Heart left ventricle (tissue), 16 donors: Measurements from ENCODE around the gene ST3GAL4. TPM values are rescaled to one million over a fixed set of nuclear protein-coding genes. Genes with fewer than 3 reads are reported as not detected.
A peak's percentile ranks its signal among the peaks of the same experiment; 100 is the strongest.

Source experiments
- ATAC-seq, 4 donors: fragments of 200-7000 bp; cut with Tn5 transposase; one replicate each; pipeline ENCODE4 v1.9.1; 2020 to 2022; ENCODE audit warnings: moderate library complexity in 4 of 4, mild to moderate bottlenecking in 3 of 4, moderate number of reproducible peaks in 1 of 4
- DNase-seq, 5 donors: peaks; one replicate each; pipeline ENCODE4 v3.0.0-alpha.2; 2020
- H3K27ac ChIP-seq, 12 donors: fragments of 200-600 bp; sonication (generic) in 4 of 12; one replicate each; pipeline versions ENCODE4 v1.5.0 to v1.8.0; 2016 to 2022; ENCODE audit warnings: mild to moderate bottlenecking in 2 of 12
- H3K27me3 ChIP-seq, 9 donors: fragments of 200-600 bp; sonication (generic) in 2 of 9; one replicate each; pipeline versions ENCODE4 v1.5.1 to v1.8.0; 2016 to 2022; ENCODE audit warnings: mild to moderate bottlenecking in 3 of 9
- H3K36me3 ChIP-seq, 9 donors: fragments of 200-600 bp; sonication (generic) in 2 of 9; one replicate each; pipeline versions ENCODE4 v1.5.0 to v1.8.0; 2018 to 2022; ENCODE audit warnings: mild to moderate bottlenecking in 2 of 9
- H3K4me1 ChIP-seq, 12 donors: fragments of 200-600 bp; sonication (generic) in 4 of 12; one replicate each; pipeline versions ENCODE4 v1.5.0 to v1.8.0; 2016 to 2022; ENCODE audit warnings: mild to moderate bottlenecking in 3 of 12
- H3K4me3 ChIP-seq, 12 donors: fragments of 200-600 bp; sonication (generic) in 4 of 12; one replicate each; pipeline versions ENCODE4 v1.5.0 to v1.8.0; 2017 to 2022; ENCODE audit warnings: mild to moderate bottlenecking in 9 of 12, moderate library complexity in 4 of 12
- H3K9me3 ChIP-seq, 12 donors: fragments of 200-600 bp; sonication (generic) in 4 of 12; one replicate each; pipeline versions ENCODE4 v1.5.0 to v1.8.0; 2016 to 2022; ENCODE audit warnings: mild to moderate bottlenecking in 1 of 12
- POLR2A ChIP-seq, 2 donors: fragments of 450-650 bp; IDR thresholded peaks; one replicate each; pipeline ENCODE4 v1.6.1; 2017; ENCODE audit warnings: antibody characterized with exemption in 2 of 2, mild to moderate bottlenecking in 2 of 2, moderate library complexity in 2 of 2
- WGBS, 4 donors: extraction: QIAGEN DNeasy Blood & Tissue Kit in 2 of 4; methylation state at CpG; one replicate each; pipeline versions ENCODE4 v1.1.5 to v1.1.7; 2013 to 2018; 5-methylcytosine and 5-hydroxymethylcytosine counted together
- intact Hi-C, 10 donors: fragments of 100-400 bp; cut with DNase I; formaldehyde crosslinking; loops; one replicate each; pipeline versions ENCODE4 v1.11.1 to v1.14.2; 2022
- polyA plus RNA-seq, 2 donors: library from polyadenylated mRNA; stranded (reverse); fragments of 200-250 nt; gene quantifications; one replicate each; pipeline ENCODE4 v1.2.3, GENCODE V29; 2013
- total RNA-seq, 9 donors: library from RNA; depleted of rRNA in 2 of 9; stranded (reverse); fragments of >200 nt in 2 of 9; fragmentation: NEBNext Ultra II Directional in 3 of 9; extraction: Animal tissue kit (Norgen Biotek cat#: 25700) in 3 of 9; gene quantifications; one replicate each; pipeline versions ENCODE4 v1.1.0 to v1.2.4, GENCODE V29; 2016 to 2023
- TF ChIP-seq, protein P1 (sequence below), 12 donors: fragments of 200-600 bp; sonication (generic) in 4 of 12; IDR thresholded peaks; one replicate each; pipeline versions ENCODE4 v1.5.0 to v1.8.0; 2018 to 2022; ENCODE audit warnings: antibody characterized with exemption in 12 of 12, mild to moderate bottlenecking in 5 of 12
- donor health status: ischemic (EF 13 %, LVEDD 7.1; RV severe dilation, severe dysfunction).
- donor health status: healthy with polysubstance abuse.
- donor health status: DM: no; HTN: yes; CAD: no.
- donor health status: DM: no; HTN: no; CAD: no.
- donor health status: ischemic (EF 25% LVEDD 6.9; RV normal size, moderate dysfunction).
- donor health status: ischemic (EF 25% LVEDD 5.7; RV mildly dilated, moderate dysfunction).
- donor health status: healthy.
- donor health status: DM: yes; HTN: yes; CAD: no.
- donor health status: ischemic (EF 35%, LVEDD 5.7; RV mildly dilated, moderate dysfunction).
- donor health status: nonischemic (EF 11% LVEDD 7.7; RV severe dilation, severe dysfunction).
- donor health status: DM: yes; HTN: yes; CAD: no.
- donor health status: PGD.
- donor health status: ischemic (EF 29% LVEDD 5.4; RV normal size, mild dysfunction).
- donor health status: nonischemic (EF 23%, LVEDD 6.1; RV moderate dilation, normal function).

The ST3GAL4 gene
- total and polyA plus RNA-seq, 11 donors = 30.6 to 168 (median 66.1) TPM

DNA sequence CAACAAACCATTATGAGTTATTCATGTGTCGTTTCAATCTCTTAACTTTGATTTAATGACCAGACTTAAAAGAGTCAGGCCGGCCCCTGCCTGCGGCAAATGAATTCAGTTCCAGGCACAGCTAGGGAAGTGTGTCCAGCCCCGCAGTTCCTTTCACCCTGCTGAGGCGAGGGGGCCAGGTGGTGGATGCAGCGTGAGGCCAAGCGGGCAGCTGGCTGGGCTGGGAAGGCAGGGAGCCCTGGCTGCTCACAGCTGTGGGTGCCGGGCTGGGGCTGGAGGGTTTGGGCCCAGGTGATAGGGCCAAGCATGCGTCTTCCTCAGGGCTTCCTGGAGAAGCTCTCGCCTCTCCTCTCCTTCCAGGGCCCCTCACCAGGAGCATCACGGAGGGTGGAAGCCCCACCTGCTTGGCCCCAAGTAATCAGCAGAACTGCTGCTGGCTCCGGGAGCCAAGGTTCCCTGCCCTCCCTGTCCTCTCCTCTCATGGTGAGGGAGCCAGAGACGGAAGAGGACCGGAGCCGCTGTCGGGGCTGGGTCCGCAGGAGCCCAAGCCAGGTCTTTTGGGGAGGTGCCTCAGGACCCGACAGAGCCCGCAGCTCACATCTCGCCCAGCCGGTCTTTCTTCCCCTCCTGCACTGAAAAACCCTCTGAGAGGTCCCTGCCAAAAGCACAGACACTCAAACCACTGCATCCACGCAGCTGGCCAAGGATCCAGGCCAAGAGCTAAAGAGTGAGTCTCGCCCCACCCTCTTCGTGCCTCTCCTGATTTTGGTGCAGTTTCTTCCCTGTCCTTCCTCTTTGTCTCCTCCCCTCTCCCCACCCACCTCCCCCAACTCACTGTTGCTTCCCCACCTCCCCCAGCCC is 97.0 kb downstream of the ST3GAL4 start:
- Histone ChIP-seq H3K4me1 (no peaks in the 10 kb centered on the region), H3K27me3 (peaks cover 0 to 11% (median 0%) of the 10 kb centered on the region in 9 donors), H3K4me3 (no peak overlapping the region), H3K9me3 (no peaks in the 10 kb centered on the region), H3K36me3 (no peaks in the 10 kb centered on the region), H3K27ac (no peak overlapping the region)
- WGBS, 4 donors = 46 to 62% (median 56%) methylated on average over 22 to 24 of the region's 24 CpGs
- no peak for TF ChIP-seq POLR2A (IDR thresholded peaks at IDR 0.05)
- TF ChIP-seq, protein P1, sequence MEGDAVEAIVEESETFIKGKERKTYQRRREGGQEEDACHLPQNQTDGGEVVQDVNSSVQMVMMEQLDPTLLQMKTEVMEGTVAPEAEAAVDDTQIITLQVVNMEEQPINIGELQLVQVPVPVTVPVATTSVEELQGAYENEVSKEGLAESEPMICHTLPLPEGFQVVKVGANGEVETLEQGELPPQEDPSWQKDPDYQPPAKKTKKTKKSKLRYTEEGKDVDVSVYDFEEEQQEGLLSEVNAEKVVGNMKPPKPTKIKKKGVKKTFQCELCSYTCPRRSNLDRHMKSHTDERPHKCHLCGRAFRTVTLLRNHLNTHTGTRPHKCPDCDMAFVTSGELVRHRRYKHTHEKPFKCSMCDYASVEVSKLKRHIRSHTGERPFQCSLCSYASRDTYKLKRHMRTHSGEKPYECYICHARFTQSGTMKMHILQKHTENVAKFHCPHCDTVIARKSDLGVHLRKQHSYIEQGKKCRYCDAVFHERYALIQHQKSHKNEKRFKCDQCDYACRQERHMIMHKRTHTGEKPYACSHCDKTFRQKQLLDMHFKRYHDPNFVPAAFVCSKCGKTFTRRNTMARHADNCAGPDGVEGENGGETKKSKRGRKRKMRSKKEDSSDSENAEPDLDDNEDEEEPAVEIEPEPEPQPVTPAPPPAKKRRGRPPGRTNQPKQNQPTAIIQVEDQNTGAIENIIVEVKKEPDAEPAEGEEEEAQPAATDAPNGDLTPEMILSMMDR (IDR thresholded peaks at IDR 0.05) = no peak
- intact Hi-C loops = no loop called here
- ATAC-seq = peak in 2 of 4 donors; percentile 15 to 28
- DNase-seq = peak in 1 of 5 donors; percentile 46

DNA sequence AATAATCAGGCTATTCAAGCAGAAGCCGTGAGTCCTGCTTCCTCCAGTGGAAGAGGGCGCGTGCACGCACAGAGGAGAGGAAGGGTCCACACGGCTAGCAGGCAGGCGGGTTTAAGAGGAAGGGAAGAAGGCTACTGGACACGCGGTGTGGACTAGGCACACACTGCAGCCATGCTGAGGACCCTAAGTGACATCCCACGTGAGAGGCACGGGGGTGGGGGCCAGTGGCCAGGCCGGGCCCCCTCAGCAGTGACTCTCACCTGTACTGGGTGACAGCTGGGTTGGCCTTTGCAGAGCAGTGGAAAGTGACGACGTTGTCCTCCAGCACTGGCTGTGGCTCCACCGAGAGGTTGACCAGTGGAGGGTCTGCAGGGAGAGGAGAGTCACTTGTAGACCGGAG is 100.6 kb downstream of the ST3GAL4 start:
- TF ChIP-seq, protein P1 (IDR thresholded peaks at IDR 0.05) = no peak
- TF ChIP-seq POLR2A (IDR thresholded peaks at IDR 0.05) = no peak
- DNase-seq = no peak
- WGBS, 4 donors = 85 to 88% (median 86%) methylated on average over 15 of the region's 15 CpGs
- no peak overlapping the region for H3K4me3 ChIP-seq
- intact Hi-C loops = no loop called here
- H3K4me1 ChIP-seq = no peaks in the 10 kb centered on the region
- no peak overlapping the region for H3K27ac ChIP-seq
- peaks cover 0 to 16% (median 0%) of the 10 kb centered on the region in 9 donors for H3K27me3 ChIP-seq
- ATAC-seq = no peak
- no peaks in the 10 kb centered on the region for H3K9me3 ChIP-seq
- H3K36me3 ChIP-seq = no peaks in the 10 kb centered on the region

DNA sequence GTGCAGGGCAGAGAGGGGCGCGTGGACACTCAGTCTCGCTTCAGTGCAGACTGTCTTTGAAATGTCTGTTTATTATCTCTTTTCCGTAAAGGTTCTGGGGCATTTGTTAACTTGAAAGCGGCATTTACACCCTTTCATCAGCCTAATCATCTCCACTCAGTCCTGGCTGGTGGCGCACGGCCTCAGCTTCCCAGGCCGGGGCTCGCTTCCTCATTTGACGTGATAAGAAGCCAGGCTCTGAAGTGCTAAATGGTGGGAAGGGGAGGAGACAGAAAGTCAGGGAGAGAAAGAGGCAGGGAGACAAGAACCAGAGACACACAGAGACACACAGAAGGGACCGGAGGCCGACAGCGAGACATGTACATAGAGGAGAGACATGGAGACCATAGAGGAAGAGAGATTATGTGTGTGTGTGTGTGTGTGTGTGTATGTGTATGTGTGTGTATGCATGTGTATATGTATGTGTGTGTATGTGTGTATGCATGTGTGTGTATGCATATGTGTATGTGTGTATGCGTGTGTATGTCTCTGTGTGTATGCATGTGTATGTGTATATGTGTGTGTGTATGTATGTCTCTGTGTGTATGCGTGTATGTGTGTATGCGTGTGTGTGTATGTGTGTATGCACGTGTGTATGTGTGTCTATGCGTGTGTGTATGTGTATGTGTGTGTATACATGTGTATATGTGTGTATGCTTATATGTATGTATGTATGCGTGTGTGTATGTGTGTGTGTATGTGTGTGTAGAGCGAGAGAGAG is 101.5 kb downstream of the ST3GAL4 start:
- DNase-seq = no peak
- intact Hi-C loops = no loop called here
- peaks cover 0 to 16% (median 0%) of the 10 kb centered on the region in 9 donors for H3K27me3 ChIP-seq

More for the DNA sequence above, 101.5 kb downstream of the ST3GAL4 start:
- H3K27ac ChIP-seq = no peak overlapping the region
- H3K4me1 ChIP-seq = no peaks in the 10 kb centered on the region
- TF ChIP-seq, protein P1 (IDR thresholded peaks at IDR 0.05) = no peak
- TF ChIP-seq POLR2A (IDR thresholded peaks at IDR 0.05) = no peak
- no peaks in the 10 kb centered on the region for H3K9me3 ChIP-seq
- H3K4me3 ChIP-seq = no peak overlapping the region
- H3K36me3 ChIP-seq = no peaks in the 10 kb centered on the region
- WGBS, 4 donors = 72 to 81% (median 77%) methylated on average over 20 of the region's 20 CpGs
- no peak for ATAC-seq
